CD4-positive, alpha-beta T cell (primary cell): ENCODE measurements around the gene TCP11. TPM values are rescaled to one million over a fixed set of nuclear protein-coding genes. Genes with fewer than 3 reads are reported as not detected.

Experiments used
- ATAC-seq: fragments of 200-7000 bp; cut with Tn5 transposase; one replicate; pipeline ENCODE4 v1.10.0; 2022; ENCODE audit warnings: mild to moderate bottlenecking; ENCODE audit not compliant: poor library complexity
- CTCF ChIA-PET: fragments of 350-600 bp; sonication (Branson Sonifier 250); formaldehyde crosslinking; loops from one replicate; lab custom pipeline; 2021; ENCODE audit warnings: antibody characterized with exemption, inconsistent platforms; lab: Charles Lee
- POLR2A ChIA-PET: fragments of 350-600 bp; sonication (Branson Sonifier 250); formaldehyde crosslinking; loops from one replicate; lab custom pipeline; 2021; ENCODE audit warnings: antibody characterized with exemption, inconsistent platforms; lab: Charles Lee
- DNase-seq, 14 experiments: peaks; one replicate each; pipeline ENCODE4 v3.0.0-alpha.2; 2013 to 2020; ENCODE audit warnings: mixed read lengths in 2 of 14
- H3K27ac ChIP-seq, 2 donors: one replicate each; pipeline versions ENCODE4 v1.5.1 to v1.7.0; 2013; ENCODE audit warnings: low read length in 2 of 2, low read depth in 1 of 2, mild to moderate bottlenecking in 1 of 2
- H3K27me3 ChIP-seq, 2 experiments: 1 replicate in 1 of 2; 2 replicates in 1 of 2; pipeline versions ENCODE4 v1.6.1 to v1.7.0; 2013; ENCODE audit warnings: low read length in 2 of 2, control low read depth in 1 of 2, mild to moderate bottlenecking in 1 of 2, moderate library complexity in 1 of 2; ENCODE audit not compliant: insufficient read depth in 2 of 2, control insufficient read depth in 1 of 2
- H3K36me3 ChIP-seq: one replicate; pipeline ENCODE4 v1.6.1; 2013; ENCODE audit warnings: low read length, control low read depth; ENCODE audit not compliant: insufficient read depth
- H3K4me1 ChIP-seq: one replicate; pipeline ENCODE4 v1.6.1; 2013; ENCODE audit warnings: low read length, control low read depth; ENCODE audit not compliant: insufficient read depth
- H3K4me3 ChIP-seq: one replicate; pipeline ENCODE4 v1.5.1; 2013; ENCODE audit warnings: mild to moderate bottlenecking, low read length, moderate library complexity
- H3K9me3 ChIP-seq, 2 experiments: 1 replicate in 1 of 2; 2 replicates in 1 of 2; pipeline versions ENCODE4 v1.6.1 to v1.7.0; 2013; ENCODE audit warnings: low read length in 2 of 2, mild to moderate bottlenecking in 2 of 2, control low read depth in 1 of 2, moderate library complexity in 1 of 2; ENCODE audit not compliant: control insufficient read depth in 1 of 2, insufficient read depth in 1 of 2
- H3K27ac Mint-ChIP-seq: one replicate; pipeline ENCODE4 v1.8.0; 2020; ENCODE audit warnings: mixed read lengths
- H3K27me3 Mint-ChIP-seq: one replicate; pipeline ENCODE4 v1.8.0; 2021; ENCODE audit warnings: mixed read lengths
- H3K36me3 Mint-ChIP-seq: one replicate; pipeline ENCODE4 v1.8.0; 2021; ENCODE audit warnings: low read depth, mixed read lengths
- H3K4me1 Mint-ChIP-seq: one replicate; pipeline ENCODE4 v1.8.0; 2021; ENCODE audit warnings: low read depth, mixed read lengths
- H3K4me3 Mint-ChIP-seq: one replicate; pipeline ENCODE4 v1.8.0; 2020; ENCODE audit warnings: mild to moderate bottlenecking, mixed read lengths
- H3K9me3 Mint-ChIP-seq: one replicate; pipeline ENCODE4 v1.8.0; 2020; ENCODE audit warnings: mixed read lengths
- intact Hi-C, 2 experiments: fragments of 100-400 bp; cut with DNase I in 1 of 2; cut with micrococcal nuclease in 1 of 2; formaldehyde crosslinking; loops; one replicate each; pipeline versions ENCODE4 v1.15.1 to v1.9.0; 2023 to 2025; cut with DNase I, micrococcal nuclease
- total RNA-seq, 174 experiments: library from RNA in 2 of 174; stranded (reverse) in 2 of 174; gene quantifications; one replicate each; pipeline ENCODE4 v1.2.3 and lab custom pipeline; 2021 to 2026
- TF ChIP-seq, protein P1 (sequence below): fragments of 200-600 bp; IDR thresholded peaks from one replicate; pipeline ENCODE4 v1.8.0; 2022; ENCODE audit warnings: antibody characterized with exemption, mild to moderate bottlenecking

The TCP11 gene
- total RNA-seq, 2 experiments from 2014 or later, result not detected

DNA sequence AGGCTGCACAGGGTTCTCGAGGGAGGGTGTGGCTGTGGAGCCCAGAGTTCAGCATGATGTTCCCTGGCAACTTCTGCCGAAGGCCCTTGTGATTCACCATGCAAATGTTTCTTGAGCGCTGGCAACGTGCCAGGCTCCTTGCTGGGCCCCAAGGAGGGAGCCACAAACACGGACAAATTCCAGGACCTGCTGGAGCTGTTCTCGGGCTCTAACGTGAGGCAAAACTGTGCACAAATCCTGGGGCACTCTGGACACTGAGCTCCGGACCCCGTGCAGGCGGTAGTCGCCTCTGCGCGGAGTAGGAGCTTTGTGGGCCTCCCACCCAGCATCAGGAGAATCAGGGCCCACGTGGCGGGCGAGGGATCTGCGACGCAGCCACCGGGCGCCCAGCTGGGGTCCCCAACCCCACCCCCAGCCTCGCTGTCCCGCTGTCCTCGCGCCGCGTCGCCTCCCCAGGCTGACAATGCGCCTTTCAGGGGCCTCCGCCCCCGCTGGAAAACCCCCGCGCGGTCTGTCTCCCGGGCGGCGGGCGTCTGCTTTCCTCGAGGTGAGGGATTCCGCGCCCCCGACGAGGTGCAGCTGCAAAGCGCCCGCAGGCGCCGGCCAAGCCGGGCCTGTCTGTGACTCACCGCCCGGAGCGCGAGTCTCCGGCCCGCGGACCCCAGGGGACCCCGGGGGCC, 40.9 kb upstream of the TCP11 start:
- Mint-ChIP-seq H3K36me3 (no peaks in the 10 kb centered on the region), H3K4me1 (no peaks in the 10 kb centered on the region), H3K9me3 (no peaks in the 10 kb centered on the region), H3K4me3 (no peak overlapping the region), H3K27ac (no peak overlapping the region), H3K27me3 (peaks cover 38% of the 10 kb centered on the region)
- ATAC-seq, result no peak
- TF ChIP-seq, protein P1, sequence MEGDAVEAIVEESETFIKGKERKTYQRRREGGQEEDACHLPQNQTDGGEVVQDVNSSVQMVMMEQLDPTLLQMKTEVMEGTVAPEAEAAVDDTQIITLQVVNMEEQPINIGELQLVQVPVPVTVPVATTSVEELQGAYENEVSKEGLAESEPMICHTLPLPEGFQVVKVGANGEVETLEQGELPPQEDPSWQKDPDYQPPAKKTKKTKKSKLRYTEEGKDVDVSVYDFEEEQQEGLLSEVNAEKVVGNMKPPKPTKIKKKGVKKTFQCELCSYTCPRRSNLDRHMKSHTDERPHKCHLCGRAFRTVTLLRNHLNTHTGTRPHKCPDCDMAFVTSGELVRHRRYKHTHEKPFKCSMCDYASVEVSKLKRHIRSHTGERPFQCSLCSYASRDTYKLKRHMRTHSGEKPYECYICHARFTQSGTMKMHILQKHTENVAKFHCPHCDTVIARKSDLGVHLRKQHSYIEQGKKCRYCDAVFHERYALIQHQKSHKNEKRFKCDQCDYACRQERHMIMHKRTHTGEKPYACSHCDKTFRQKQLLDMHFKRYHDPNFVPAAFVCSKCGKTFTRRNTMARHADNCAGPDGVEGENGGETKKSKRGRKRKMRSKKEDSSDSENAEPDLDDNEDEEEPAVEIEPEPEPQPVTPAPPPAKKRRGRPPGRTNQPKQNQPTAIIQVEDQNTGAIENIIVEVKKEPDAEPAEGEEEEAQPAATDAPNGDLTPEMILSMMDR, result no peak
- ChIA-PET CTCF (no interaction called here), POLR2A (no interaction called here)
- no peak overlapping the region for H3K27ac ChIP-seq
- intact Hi-C loops, result no loop called here
- DNase-seq, result no peak
- no peak overlapping the region for H3K4me3 ChIP-seq
- H3K4me1 ChIP-seq, result no peaks in the 10 kb centered on the region
- H3K27me3 ChIP-seq, result peaks cover 5 to 12% of the 10 kb centered on the region in 2 experiments
- H3K36me3 ChIP-seq, result no peaks in the 10 kb centered on the region
- no peaks in the 10 kb centered on the region for H3K9me3 ChIP-seq

DNA sequence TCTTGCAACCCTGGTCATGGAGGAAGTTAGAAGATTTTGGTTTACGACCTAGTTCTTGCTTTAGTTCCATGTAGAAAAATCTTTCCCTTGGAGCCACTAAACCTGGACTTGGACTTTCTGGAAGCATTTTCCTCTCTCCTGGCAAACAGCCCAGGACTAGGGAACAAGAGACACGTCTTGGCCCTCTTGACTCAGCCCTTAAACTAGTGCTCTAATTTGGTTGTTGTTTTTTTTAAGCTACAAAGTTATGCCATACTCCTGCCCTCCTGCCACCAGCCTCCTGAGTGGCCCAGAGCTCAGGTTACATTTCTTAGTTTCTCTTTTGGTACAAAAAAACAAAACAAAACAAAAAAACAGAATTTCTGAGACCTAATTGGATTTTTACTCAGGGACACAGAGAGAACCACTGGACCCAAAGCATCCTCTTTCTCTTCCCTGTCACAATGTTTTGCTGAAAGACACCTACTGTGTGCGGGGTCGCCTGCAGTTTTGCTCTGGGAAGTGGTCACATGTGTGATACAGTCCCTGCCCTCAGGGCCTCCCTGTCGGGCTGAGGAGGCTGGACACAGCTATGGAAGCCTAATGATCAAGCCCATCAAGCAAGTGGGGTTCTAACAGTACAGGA, 40.3 kb upstream of the TCP11 start:
- Histone ChIP-seq H3K4me1 (no peaks in the 10 kb centered on the region), H3K27ac (no peak overlapping the region), H3K27me3 (peaks cover 5 to 12% of the 10 kb centered on the region in 2 experiments), H3K9me3 (no peaks in the 10 kb centered on the region), H3K36me3 (no peaks in the 10 kb centered on the region), H3K4me3 (no peak overlapping the region)
- Mint-ChIP-seq H3K9me3 (no peaks in the 10 kb centered on the region), H3K4me3 (no peak overlapping the region), H3K27me3 (peaks cover 36% of the 10 kb centered on the region), H3K36me3 (no peaks in the 10 kb centered on the region), H3K4me1 (no peaks in the 10 kb centered on the region), H3K27ac (no peak overlapping the region)
- intact Hi-C loops, result no loop called here
- DNase-seq (no peak), ATAC-seq (no peak)
- ChIA-PET CTCF (no interaction called here), POLR2A (no interaction called here)
- TF ChIP-seq, protein P1, result no peak

DNA sequence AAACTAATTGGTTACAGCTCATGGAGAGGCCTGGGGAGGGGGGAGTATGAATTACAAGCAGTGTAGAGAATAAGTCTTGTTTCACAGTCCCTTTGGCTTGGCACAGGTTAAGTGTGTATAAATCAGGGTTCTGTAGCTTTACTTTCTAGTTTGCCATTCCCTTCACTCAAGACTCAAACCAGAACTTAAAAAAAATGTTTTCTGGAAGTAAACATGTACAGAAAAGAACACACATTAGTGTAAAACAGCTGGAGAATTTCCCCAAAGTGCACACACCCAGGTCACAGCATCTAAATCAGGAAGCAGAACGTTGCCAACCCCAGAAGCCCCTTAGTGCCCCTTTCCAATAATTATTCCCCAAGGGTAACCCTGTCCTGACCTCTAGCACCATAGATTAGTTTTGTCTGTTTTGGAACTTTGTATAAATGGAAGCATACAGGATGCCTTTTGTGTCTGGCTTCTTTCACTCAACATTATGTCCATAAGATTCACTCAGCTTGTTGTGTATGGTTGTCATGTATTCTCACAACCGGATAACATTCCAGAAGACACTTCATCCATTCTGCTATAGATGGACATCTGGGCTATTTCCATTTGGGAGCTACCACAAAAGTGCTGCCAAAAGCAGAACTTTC, 38.9 kb upstream of the TCP11 start:
- Histone ChIP-seq H3K4me1 (no peaks in the 10 kb centered on the region), H3K4me3 (no peak overlapping the region), H3K27me3 (peaks cover 5 to 6% of the 10 kb centered on the region in 2 experiments), H3K36me3 (no peaks in the 10 kb centered on the region), H3K9me3 (no peaks in the 10 kb centered on the region), H3K27ac (no peak overlapping the region)
- ATAC-seq (no peak), DNase-seq (no peak)
- Mint-ChIP-seq H3K9me3 (no peaks in the 10 kb centered on the region), H3K27me3 (peaks cover 34% of the 10 kb centered on the region), H3K4me3 (no peak overlapping the region), H3K27ac (no peak overlapping the region), H3K4me1 (no peaks in the 10 kb centered on the region), H3K36me3 (no peaks in the 10 kb centered on the region)
- POLR2A ChIA-PET, result no interaction called here
- TF ChIP-seq, protein P1, result no peak
- intact Hi-C loops, result no loop called here
- CTCF ChIA-PET, result no interaction called here
